Mesendoderm (in vitro differentiated cells): ENCODE measurements around the gene TBCA.

Experiments
- DNase-seq: peaks from one replicate; pipeline ENCODE4 v3.0.0; 2013
- H2AK5ac ChIP-seq: 2 replicates; pipeline ENCODE4 v1.6.1; 2013; ENCODE audit warnings: low read length, inconsistent platforms
- H2BK120ac ChIP-seq: 2 replicates; pipeline ENCODE4 v1.6.1; 2013; ENCODE audit warnings: low read depth, mild to moderate bottlenecking, low read length, moderate library complexity, mixed read lengths
- H2BK15ac ChIP-seq: replicated peaks from 2 replicates; pipeline ENCODE4 v1.6.1; 2013; ENCODE audit warnings: low read depth, mild to moderate bottlenecking, moderate library complexity
- H2BK5ac ChIP-seq: 2 replicates; pipeline ENCODE4 v1.6.1; 2013; ENCODE audit warnings: low read length, inconsistent platforms
- H3K18ac ChIP-seq: 2 replicates; pipeline ENCODE4 v1.6.1; 2013; ENCODE audit warnings: mild to moderate bottlenecking, low read length, mixed read lengths
- H3K23ac ChIP-seq: one replicate; pipeline ENCODE4 v1.6.1; 2013; ENCODE audit warnings: low read length
- H3K27ac ChIP-seq: 2 replicates; pipeline ENCODE4 v1.5.1; 2013; ENCODE audit warnings: low read depth, mild to moderate bottlenecking, inconsistent platforms, low read length, moderate library complexity
- H3K27me3 ChIP-seq: 2 replicates; pipeline ENCODE4 v1.6.1; 2013; ENCODE audit warnings: low read length, control low read depth, mild to moderate bottlenecking, inconsistent platforms; ENCODE audit not compliant: insufficient read depth, poor library complexity
- H3K36me3 ChIP-seq: 2 replicates; pipeline ENCODE4 v1.6.1; 2013; ENCODE audit warnings: low read length, inconsistent platforms; ENCODE audit not compliant: control insufficient read depth, insufficient read depth
- H3K4ac ChIP-seq: one replicate; pipeline ENCODE4 v1.6.1; 2013; ENCODE audit warnings: low read depth, mild to moderate bottlenecking, low read length, moderate library complexity
- H3K4me1 ChIP-seq: 2 replicates; pipeline ENCODE4 v1.6.1; 2013; ENCODE audit warnings: low read depth, low read length, inconsistent platforms; ENCODE audit not compliant: control insufficient read depth
- H3K4me2 ChIP-seq: 2 replicates; pipeline ENCODE4 v1.6.1; 2013; ENCODE audit warnings: low read length
- H3K4me3 ChIP-seq: 2 replicates; pipeline ENCODE4 v1.5.1; 2013; ENCODE audit warnings: mild to moderate bottlenecking, low read length
- H3K56ac ChIP-seq: one replicate; pipeline ENCODE4 v1.6.1; 2013; ENCODE audit warnings: low read length
- H3K79me1 ChIP-seq: 2 replicates; pipeline ENCODE4 v1.6.1; 2013; ENCODE audit warnings: low read length, inconsistent platforms
- H3K79me2 ChIP-seq: 2 replicates; pipeline ENCODE4 v1.6.1; 2013; ENCODE audit warnings: mild to moderate bottlenecking, low read length; ENCODE audit not compliant: control insufficient read depth, insufficient read depth
- H3K9ac ChIP-seq: 2 replicates; pipeline ENCODE4 v1.6.1; 2013; ENCODE audit warnings: low read length, inconsistent platforms
- H4K5ac ChIP-seq: one replicate; pipeline ENCODE4 v1.6.1; 2013; ENCODE audit warnings: low read length
- H4K8ac ChIP-seq: one replicate; pipeline ENCODE4 v1.6.1; 2013; ENCODE audit warnings: low read depth, mild to moderate bottlenecking, control low read depth, low read length, moderate library complexity
- WGBS: extraction: QIAGEN DNeasy Blood & Tissue Kit; methylation state at CpG from one replicate; pipeline ENCODE4 v1.1.7; 2013; ENCODE audit warnings: low lambda C conversion rate, missing lambda C conversion rate; ENCODE audit not compliant: insufficient coverage; ENCODE audit errors: extremely low coverage; 5-methylcytosine and 5-hydroxymethylcytosine counted together

The TBCA gene

DNA sequence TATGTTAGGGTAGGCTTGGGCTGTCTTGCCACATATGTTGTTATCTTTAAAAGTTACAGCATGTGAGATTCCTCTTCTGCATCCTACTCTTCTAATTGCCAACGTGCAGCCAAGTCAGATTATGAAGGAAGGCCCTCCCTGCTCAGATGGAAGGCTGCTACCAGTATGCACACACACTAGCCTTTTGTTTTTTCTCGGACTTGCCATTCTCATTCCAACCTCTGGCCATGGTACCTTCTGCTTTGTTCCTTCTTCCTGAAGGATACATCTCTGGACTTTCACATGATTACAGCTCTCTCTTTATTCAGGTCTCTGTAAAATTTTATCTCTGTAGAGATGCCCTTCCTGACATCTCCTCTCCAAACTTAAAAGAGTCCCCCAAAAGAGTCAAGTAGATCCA, 124.8 kb downstream of the TBCA start:
- Histone ChIP-seq H3K4me2 (no peak overlapping the region), H4K5ac (no peak overlapping the region), H3K79me1 (no peaks in the 10 kb centered on the region), H3K4ac (no peak overlapping the region), H3K27ac (no peak overlapping the region), H3K23ac (no peak overlapping the region), H2AK5ac (no peak overlapping the region), H2BK120ac (no peak overlapping the region), H3K36me3 (no peaks in the 10 kb centered on the region), H3K79me2 (no peaks in the 10 kb centered on the region), H3K4me3 (no peak overlapping the region), H2BK15ac (no peak overlapping the region), H3K56ac (no peak overlapping the region), H3K4me1 (no peaks in the 10 kb centered on the region), H3K27me3 (peaks cover 13% of the 10 kb centered on the region), H2BK5ac (no peak overlapping the region), H3K9ac (no peak overlapping the region), H3K18ac (no peak overlapping the region), H4K8ac (no peak overlapping the region)
- no peak for DNase-seq
- no CpG with 5 or more reads among the region's 2 CpGs for WGBS

- no CpG with 5 or more reads among the region's 1 CpG for WGBS
- Histone ChIP-seq H2BK15ac (no peak overlapping the region), H3K36me3 (no peaks in the 10 kb centered on the region), H3K27ac (no peak overlapping the region), H2BK5ac (no peak overlapping the region), H3K4me1 (no peaks in the 10 kb centered on the region), H3K9ac (no peak overlapping the region), H3K23ac (no peak overlapping the region), H3K79me1 (no peaks in the 10 kb centered on the region), H2BK120ac (no peak overlapping the region), H4K5ac (no peak overlapping the region), H3K4ac (no peak overlapping the region), H3K18ac (no peak overlapping the region), H3K4me3 (no peak overlapping the region), H4K8ac (no peak overlapping the region), H3K4me2 (no peak overlapping the region), H3K79me2 (no peaks in the 10 kb centered on the region), H3K27me3 (peaks cover 19% of the 10 kb centered on the region), H2AK5ac (no peak overlapping the region), H3K56ac (no peak overlapping the region)
- no peak for DNase-seq
Observed at GRCh38 chr5:77650686-77651085, 125.5 kb downstream of the TBCA start.

- H3K27ac ChIP-seq, result no peak overlapping the region
- no CpG with 5 or more reads among the region's 2 CpGs for WGBS
- no peak overlapping the region for H3K4me2 ChIP-seq
- no peaks in the 10 kb centered on the region for H3K4me1 ChIP-seq
- no peak overlapping the region for H3K4me3 ChIP-seq
- H2BK5ac ChIP-seq, result no peak overlapping the region
- H4K5ac ChIP-seq, result no peak overlapping the region
- H3K9ac ChIP-seq, result no peak overlapping the region
- no peak overlapping the region for H3K56ac ChIP-seq
- H3K27me3 ChIP-seq, result peaks cover 22% of the 10 kb centered on the region
- no peak overlapping the region for H2AK5ac ChIP-seq
- DNase-seq, result no peak
- no peak overlapping the region for H3K4ac ChIP-seq
- H3K23ac ChIP-seq, result no peak overlapping the region
- no peak overlapping the region for H2BK120ac ChIP-seq
- H4K8ac ChIP-seq, result no peak overlapping the region
- H3K18ac ChIP-seq, result no peak overlapping the region
- no peaks in the 10 kb centered on the region for H3K79me2 ChIP-seq
- H2BK15ac ChIP-seq, result no peak overlapping the region
- no peaks in the 10 kb centered on the region for H3K36me3 ChIP-seq
- no peaks in the 10 kb centered on the region for H3K79me1 ChIP-seq
Observed at GRCh38 chr5:77649776-77650175, 126.4 kb downstream of the TBCA start.

DNA sequence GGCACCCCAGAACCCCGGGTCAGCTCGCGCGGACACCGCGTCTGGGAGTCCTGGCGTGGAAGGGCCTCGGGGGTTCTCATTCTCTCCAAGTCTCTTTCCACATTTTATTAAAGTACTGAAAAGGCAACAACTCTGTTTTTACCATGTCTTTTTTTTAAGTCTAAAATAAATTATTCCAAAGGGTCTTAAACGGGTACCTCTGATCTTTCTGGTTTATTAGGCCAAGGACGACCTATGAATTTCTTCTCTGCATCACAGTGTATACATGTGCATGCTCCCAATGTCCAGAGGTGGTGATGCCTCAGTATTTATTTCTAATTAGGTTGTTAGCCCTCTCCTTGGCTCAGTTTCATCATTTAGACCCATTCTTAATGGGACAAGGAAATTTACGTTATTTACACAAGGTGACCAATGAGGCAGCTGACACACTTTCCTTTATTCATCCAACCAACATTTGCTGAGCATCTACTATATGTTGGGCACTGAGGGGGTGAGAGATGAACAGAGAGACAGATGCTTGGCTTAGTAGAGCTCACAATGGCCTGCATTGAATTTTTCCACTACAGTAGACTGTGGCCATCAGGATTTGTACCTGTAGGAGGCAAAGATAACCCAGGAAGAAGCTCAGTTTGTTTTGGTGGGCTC, 130.0 kb downstream of the TBCA start:
- no CpG with 5 or more reads among the region's 11 CpGs for WGBS
- no peak overlapping the region for H3K23ac ChIP-seq

DNA sequence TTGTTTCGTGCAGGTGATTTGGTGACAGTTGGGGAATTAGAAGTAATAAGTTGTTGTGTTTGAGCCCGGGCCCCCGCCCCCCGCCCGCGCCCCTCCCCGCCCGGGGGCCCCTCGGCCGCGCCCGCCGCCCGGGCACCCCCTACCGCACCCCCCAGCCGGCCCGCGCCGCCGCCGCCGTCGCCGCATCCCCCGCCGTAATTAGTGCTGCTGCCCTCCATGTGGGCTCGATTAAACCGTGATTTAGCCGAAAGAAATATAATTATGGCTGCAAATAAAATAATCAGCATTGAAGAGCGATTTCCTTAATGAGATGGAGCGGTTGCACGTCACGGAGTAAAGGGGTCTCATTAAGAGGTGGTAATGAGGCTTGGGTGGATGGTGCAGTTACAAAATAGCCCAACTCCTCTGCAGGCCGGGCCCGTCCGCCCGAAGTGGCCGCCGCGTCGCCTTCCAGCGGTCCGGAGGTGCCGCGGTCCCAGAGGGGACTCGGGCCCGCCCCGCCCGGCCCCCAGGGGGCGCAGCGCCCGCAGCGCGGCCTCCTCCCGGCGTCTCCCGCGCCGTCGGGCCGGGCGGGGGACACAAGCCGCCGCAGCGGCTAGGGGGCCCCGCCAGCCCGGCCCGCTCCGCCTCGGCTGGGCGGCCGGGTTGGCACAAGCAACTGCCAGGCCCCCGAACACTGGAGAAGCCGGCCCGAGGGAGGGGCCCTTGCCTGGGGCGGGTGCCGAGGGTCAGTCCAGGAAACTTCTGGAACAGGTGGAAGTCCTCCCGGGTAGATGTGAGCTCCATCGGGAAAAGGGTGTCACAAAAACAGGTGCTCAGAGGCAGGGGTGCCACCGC, 130.8 kb downstream of the TBCA start:
- no peak overlapping the region for H2AK5ac ChIP-seq
- no peak overlapping the region for H2BK15ac ChIP-seq
- H3K23ac ChIP-seq, result no peak overlapping the region
- no peaks in the 10 kb centered on the region for H3K79me2 ChIP-seq
- no peak overlapping the region for H3K27ac ChIP-seq
- no peak overlapping the region for H3K4ac ChIP-seq
- no CpG with 5 or more reads among the region's 80 CpGs for WGBS
- no peaks in the 10 kb centered on the region for H3K36me3 ChIP-seq
- no peak for DNase-seq
- no peak overlapping the region for H4K8ac ChIP-seq
- H2BK5ac ChIP-seq, result no peak overlapping the region
- peaks cover 61% of the 10 kb centered on the region for H3K27me3 ChIP-seq
- H4K5ac ChIP-seq, result no peak overlapping the region
- no peaks in the 10 kb centered on the region for H3K4me1 ChIP-seq
- H3K79me1 ChIP-seq, result no peaks in the 10 kb centered on the region
- no peak overlapping the region for H3K4me3 ChIP-seq
- peak overlapping the region; percentile 43 for H3K4me2 ChIP-seq
- H3K9ac ChIP-seq, result no peak overlapping the region
- H3K56ac ChIP-seq, result no peak overlapping the region
- no peak overlapping the region for H3K18ac ChIP-seq
- H2BK120ac ChIP-seq, result no peak overlapping the region

More for the DNA sequence above, 130.0 kb downstream of the TBCA start:
- no peak overlapping the region for H3K4ac ChIP-seq
- H3K4me1 ChIP-seq, result no peaks in the 10 kb centered on the region
- no peak for DNase-seq
- H2AK5ac ChIP-seq, result no peak overlapping the region
- H3K79me2 ChIP-seq, result no peaks in the 10 kb centered on the region
- H3K4me3 ChIP-seq, result no peak overlapping the region
- H2BK120ac ChIP-seq, result no peak overlapping the region
- no peaks in the 10 kb centered on the region for H3K79me1 ChIP-seq
- no peak overlapping the region for H3K18ac ChIP-seq
- H3K27ac ChIP-seq, result no peak overlapping the region
- peaks cover 53% of the 10 kb centered on the region for H3K27me3 ChIP-seq
- H3K9ac ChIP-seq, result no peak overlapping the region
- H3K36me3 ChIP-seq, result no peaks in the 10 kb centered on the region
- H4K5ac ChIP-seq, result no peak overlapping the region
- H4K8ac ChIP-seq, result no peak overlapping the region
- no peak overlapping the region for H3K4me2 ChIP-seq
- no peak overlapping the region for H2BK15ac ChIP-seq
- no peak overlapping the region for H3K56ac ChIP-seq
- H2BK5ac ChIP-seq, result no peak overlapping the region
